HG02798 (cell line): ENCODE results near the gene CGNL1.

Experiments
- ATAC-seq: cut with Tn5 transposase; IDR thresholded peaks from one replicate; pipeline ENCODE4 v1.9.1; 2021; ENCODE audit warnings: mild to moderate bottlenecking; ENCODE audit not compliant: unreplicated experiment, poor library complexity

Gene CGNL1

GRCh38 chr15:57418635-57419034, 42.3 kb downstream of the CGNL1 start:
- ATAC-seq, result no peak

GRCh38 chr15:57419335-57419734, 43.0 kb downstream of the CGNL1 start:
- ATAC-seq, result no peak

GRCh38 chr15:57421110-57421509, 44.8 kb downstream of the CGNL1 start:
- no peak for ATAC-seq

- no peak for ATAC-seq
Measured at GRCh38 chr15:57421551-57421950, 45.2 kb downstream of the CGNL1 start.

GRCh38 chr15:57422113-57422754, 45.9 kb downstream of the CGNL1 start:
- ATAC-seq, result peak; percentile 67

GRCh38 chr15:57423599-57424140, 47.4 kb downstream of the CGNL1 start:
- no peak for ATAC-seq

- no peak for ATAC-seq
Measured at GRCh38 chr15:57424628-57425405, 48.5 kb downstream of the CGNL1 start.

GRCh38 chr15:57425842-57426241, 49.5 kb downstream of the CGNL1 start:
- ATAC-seq, result no peak

- no peak for ATAC-seq
Measured at GRCh38 chr15:57427367-57427821, 51.1 kb downstream of the CGNL1 start.

- ATAC-seq, result no peak
Measured at GRCh38 chr15:57432141-57432741, 55.9 kb downstream of the CGNL1 start.

- no peak for ATAC-seq
Measured at GRCh38 chr15:57436166-57436565, 59.9 kb downstream of the CGNL1 start.

- no peak for ATAC-seq
Measured at GRCh38 chr15:57436961-57437360, 60.7 kb downstream of the CGNL1 start.

GRCh38 chr15:57437564-57437963, 61.3 kb downstream of the CGNL1 start:
- no peak for ATAC-seq

- ATAC-seq, result no peak
Measured at GRCh38 chr15:57438166-57438565, 61.9 kb downstream of the CGNL1 start.

GRCh38 chr15:57439128-57440027, 63.1 kb downstream of the CGNL1 start:
- ATAC-seq, result no peak

- no peak for ATAC-seq
Measured at GRCh38 chr15:57440167-57440566, 63.9 kb downstream of the CGNL1 start.

- ATAC-seq, result no peak
Measured at GRCh38 chr15:57440799-57441198, 64.5 kb downstream of the CGNL1 start.

GRCh38 chr15:57442335-57442734, 66.0 kb downstream of the CGNL1 start:
- ATAC-seq, result no peak

GRCh38 chr15:57443486-57443885, 67.2 kb downstream of the CGNL1 start:
- no peak for ATAC-seq

GRCh38 chr15:57444877-57445513, 68.7 kb downstream of the CGNL1 start:
- ATAC-seq, result no peak
